OCI-LY3 (cell line): ENCODE measurements around the gene SLC22A3.

Experiments used
- H2AFZ ChIP-seq: fragments of 200-600, 300-600 bp; shearing (Covaris generic); 2 replicates; pipeline ENCODE4 v1.6.0; 2014; ENCODE audit warnings: antibody characterized with exemption, low read depth, low read length
- H3K27ac ChIP-seq: fragments of 200-600, 300-600 bp; sonication (generic); 2 replicates; pipeline ENCODE4 v1.5.1; 2014; ENCODE audit warnings: mild to moderate bottlenecking, low read length, moderate library complexity, mixed read lengths
- H3K27me3 ChIP-seq: fragments of 200-600, 300-600 bp; sonication (generic); 2 replicates; pipeline ENCODE4 v1.6.1; 2014; ENCODE audit warnings: low read depth, low read length, mixed read lengths
- H3K36me3 ChIP-seq: fragments of 200-600, 300-600 bp; sonication (generic); replicated peaks from 2 replicates; pipeline ENCODE3; 2014; ENCODE audit warnings: low read depth, low read length, mixed read lengths
- H3K4me1 ChIP-seq: fragments of 300-600, 200-600 bp; sonication (generic); 2 replicates; pipeline ENCODE4 v1.6.1; 2014; ENCODE audit warnings: low read length, mixed read lengths
- H3K4me2 ChIP-seq: fragments of 200-600, 300-600 bp; sonication (generic); 2 replicates; pipeline ENCODE4 v1.6.1; 2014; ENCODE audit warnings: low read length, mixed read lengths
- H3K4me3 ChIP-seq: fragments of 300-600, 200-600 bp; sonication (generic); 2 replicates; pipeline ENCODE4 v1.5.1; 2014; ENCODE audit warnings: antibody characterized with exemption, mild to moderate bottlenecking, low read length, moderate library complexity
- H3K79me2 ChIP-seq: fragments of 300-600, 200-600 bp; shearing (Covaris generic); 2 replicates; pipeline ENCODE4 v1.6.1; 2014; ENCODE audit warnings: mild to moderate bottlenecking, low read length, mixed read lengths
- H3K9ac ChIP-seq: fragments of 300-600, 200-600 bp; shearing (Covaris generic); 2 replicates; pipeline ENCODE4 v1.6.0; 2014; ENCODE audit warnings: mild to moderate bottlenecking, low read length, moderate library complexity
- H3K9me3 ChIP-seq: fragments of 200-600, 300-600 bp; shearing (Covaris generic); 2 replicates; pipeline ENCODE4 v1.6.1; 2014; ENCODE audit warnings: low read length, mixed read lengths; ENCODE audit not compliant: insufficient read depth
- H4K20me1 ChIP-seq: fragments of 200-600, 300-600 bp; sonication (generic); 2 replicates; pipeline ENCODE4 v1.6.1; 2016; ENCODE audit warnings: low read length, mixed read lengths; ENCODE audit not compliant: insufficient read depth
- CTCF ChIP-seq: fragments of 200-600, 300-600 bp; sonication (generic); IDR thresholded peaks from 2 replicates; pipeline ENCODE4 v1.5.1; 2014; ENCODE audit warnings: antibody characterized with exemption, low read length, low read depth
- EZH2phosphoT487 ChIP-seq: fragments of 200-600 bp; shearing (Covaris generic); IDR thresholded peaks from 2 replicates; pipeline ENCODE4 v1.6.1; 2018; ENCODE audit warnings: antibody characterized with exemption, mixed run types, low read depth

The SLC22A3 gene

GRCh38 chr6:160428069-160428430, 79.9 kb downstream of the SLC22A3 start:
- no peak overlapping the region for H3K4me2 ChIP-seq
- TF ChIP-seq CTCF = no peak
- TF ChIP-seq EZH2phosphoT487 = no peak
- H3K4me3 ChIP-seq = no peak overlapping the region
- no peaks in the 10 kb centered on the region for H3K9me3 ChIP-seq
- no peaks in the 10 kb centered on the region for H3K36me3 ChIP-seq
- no peaks in the 10 kb centered on the region for H3K4me1 ChIP-seq
- no peak overlapping the region for H3K27ac ChIP-seq
- no peak overlapping the region for H2AFZ ChIP-seq
- H3K27me3 ChIP-seq = no peaks in the 10 kb centered on the region
- H3K79me2 ChIP-seq = no peaks in the 10 kb centered on the region
- H3K9ac ChIP-seq = no peak overlapping the region
- H4K20me1 ChIP-seq = no peaks in the 10 kb centered on the region

GRCh38 chr6:160428818-160429619, 80.8 kb downstream of the SLC22A3 start:
- no peaks in the 10 kb centered on the region for H3K79me2 ChIP-seq
- H3K9ac ChIP-seq = no peak overlapping the region
- H3K36me3 ChIP-seq = no peaks in the 10 kb centered on the region
- no peak for TF ChIP-seq EZH2phosphoT487
- TF ChIP-seq CTCF = no peak
- H2AFZ ChIP-seq = no peak overlapping the region
- H4K20me1 ChIP-seq = no peaks in the 10 kb centered on the region
- no peak overlapping the region for H3K27ac ChIP-seq
- H3K9me3 ChIP-seq = no peaks in the 10 kb centered on the region
- H3K4me3 ChIP-seq = no peak overlapping the region
- no peak overlapping the region for H3K4me2 ChIP-seq
- no peaks in the 10 kb centered on the region for H3K4me1 ChIP-seq
- no peaks in the 10 kb centered on the region for H3K27me3 ChIP-seq

GRCh38 chr6:160429620-160429895, 81.4 kb downstream of the SLC22A3 start:
- H3K79me2 ChIP-seq = no peaks in the 10 kb centered on the region
- no peaks in the 10 kb centered on the region for H3K9me3 ChIP-seq
- no peaks in the 10 kb centered on the region for H3K36me3 ChIP-seq
- no peak overlapping the region for H2AFZ ChIP-seq
- TF ChIP-seq CTCF = no peak
- no peak for TF ChIP-seq EZH2phosphoT487
- no peaks in the 10 kb centered on the region for H4K20me1 ChIP-seq
- no peak overlapping the region for H3K4me2 ChIP-seq
- no peak overlapping the region for H3K27ac ChIP-seq
- H3K27me3 ChIP-seq = no peaks in the 10 kb centered on the region
- no peaks in the 10 kb centered on the region for H3K4me1 ChIP-seq
- H3K9ac ChIP-seq = no peak overlapping the region
- no peak overlapping the region for H3K4me3 ChIP-seq

GRCh38 chr6:160430203-160430602, 82.0 kb downstream of the SLC22A3 start:
- Histone ChIP-seq H4K20me1 (no peaks in the 10 kb centered on the region), H2AFZ (no peak overlapping the region), H3K4me2 (no peak overlapping the region), H3K36me3 (no peaks in the 10 kb centered on the region), H3K27me3 (no peaks in the 10 kb centered on the region), H3K4me3 (no peak overlapping the region), H3K27ac (no peak overlapping the region), H3K79me2 (no peaks in the 10 kb centered on the region), H3K9me3 (no peaks in the 10 kb centered on the region), H3K4me1 (no peaks in the 10 kb centered on the region), H3K9ac (no peak overlapping the region)
- no peak for TF ChIP-seq CTCF
- no peak for TF ChIP-seq EZH2phosphoT487
